GM23338 (cell line): ENCODE data around the gene TRPV5.

Experiments used
- EZH2 ChIP-seq: fragments of 200-600 bp; sonication (generic); IDR thresholded peaks from one replicate; pipeline ENCODE4 v1.8.0; 2017; ENCODE audit warnings: antibody characterized with exemption, mild to moderate bottlenecking, low read depth; ENCODE audit not compliant: unreplicated experiment
- EZH2phosphoT487 ChIP-seq: fragments of 200-600 bp; sonication (generic); IDR thresholded peaks from one replicate; pipeline ENCODE4 v1.8.1; 2018; ENCODE audit warnings: antibody characterized with exemption; ENCODE audit not compliant: unreplicated experiment
- POLR2AphosphoS5 ChIP-seq: IDR thresholded peaks from 2 replicates; pipeline ENCODE4 v1.6.1; 2016; ENCODE audit warnings: antibody characterized with exemption, low read depth
- STAT1 ChIP-seq: IDR thresholded peaks from one replicate; pipeline ENCODE4 v1.6.1; 2016; ENCODE audit warnings: antibody characterized with exemption; ENCODE audit not compliant: unreplicated experiment
- ZNF114 ChIP-seq: fragments of 250-450 bp; sonication (Bioruptor Pico); IDR thresholded peaks from 2 replicates; pipeline ENCODE4 v1.5.0; 2020; ENCODE audit warnings: mild to moderate bottlenecking, moderate library complexity
- ZNF331 ChIP-seq: fragments of 250-450 bp; sonication (Bioruptor Pico); IDR thresholded peaks from 2 replicates; pipeline ENCODE4 v1.5.0; 2020; ENCODE audit warnings: low read depth, mild to moderate bottlenecking, moderate library complexity
- TF ChIP-seq, protein P1 (sequence below): IDR thresholded peaks from one replicate; pipeline ENCODE4 v1.6.1; 2018; ENCODE audit warnings: antibody characterized with exemption; ENCODE audit not compliant: unreplicated experiment
- TF ChIP-seq, protein P2 (sequence below), 2 experiments: fragments of 200-600 bp in 1 of 2; sonication (generic) in 1 of 2; conservative IDR thresholded peaks; 2 replicates each; pipeline versions ENCODE4 v1.5.1 to v1.6.1; 2016 to 2017; ENCODE audit warnings: antibody characterized with exemption in 2 of 2, low read depth in 2 of 2, mild to moderate bottlenecking in 2 of 2, moderate library complexity in 1 of 2
- TF ChIP-seq, protein P3 (sequence below): IDR thresholded peaks from 2 replicates; pipeline ENCODE4 v1.6.1; 2016; ENCODE audit warnings: antibody characterized with exemption

DNA sequence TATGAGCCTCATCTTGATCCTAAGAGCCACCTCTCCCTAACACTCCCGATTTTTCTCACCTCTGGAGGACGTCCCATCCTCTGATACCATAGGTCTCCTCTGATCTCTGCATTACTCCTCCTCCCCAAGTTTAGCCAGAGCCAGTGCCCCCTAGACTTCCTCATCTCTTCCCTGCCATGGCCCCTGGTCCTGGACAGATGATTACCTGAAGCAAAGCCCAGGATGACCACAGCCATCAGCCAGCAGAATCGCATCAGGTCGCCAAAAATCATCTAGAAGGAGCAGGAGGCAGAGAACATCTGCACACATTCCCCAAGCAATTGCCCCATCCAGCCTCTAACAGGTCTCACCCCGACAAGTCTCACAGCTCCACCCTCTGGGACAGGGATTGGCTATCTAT is 59.7 kb downstream of the TRPV5 start:
- TF ChIP-seq, protein P1, sequence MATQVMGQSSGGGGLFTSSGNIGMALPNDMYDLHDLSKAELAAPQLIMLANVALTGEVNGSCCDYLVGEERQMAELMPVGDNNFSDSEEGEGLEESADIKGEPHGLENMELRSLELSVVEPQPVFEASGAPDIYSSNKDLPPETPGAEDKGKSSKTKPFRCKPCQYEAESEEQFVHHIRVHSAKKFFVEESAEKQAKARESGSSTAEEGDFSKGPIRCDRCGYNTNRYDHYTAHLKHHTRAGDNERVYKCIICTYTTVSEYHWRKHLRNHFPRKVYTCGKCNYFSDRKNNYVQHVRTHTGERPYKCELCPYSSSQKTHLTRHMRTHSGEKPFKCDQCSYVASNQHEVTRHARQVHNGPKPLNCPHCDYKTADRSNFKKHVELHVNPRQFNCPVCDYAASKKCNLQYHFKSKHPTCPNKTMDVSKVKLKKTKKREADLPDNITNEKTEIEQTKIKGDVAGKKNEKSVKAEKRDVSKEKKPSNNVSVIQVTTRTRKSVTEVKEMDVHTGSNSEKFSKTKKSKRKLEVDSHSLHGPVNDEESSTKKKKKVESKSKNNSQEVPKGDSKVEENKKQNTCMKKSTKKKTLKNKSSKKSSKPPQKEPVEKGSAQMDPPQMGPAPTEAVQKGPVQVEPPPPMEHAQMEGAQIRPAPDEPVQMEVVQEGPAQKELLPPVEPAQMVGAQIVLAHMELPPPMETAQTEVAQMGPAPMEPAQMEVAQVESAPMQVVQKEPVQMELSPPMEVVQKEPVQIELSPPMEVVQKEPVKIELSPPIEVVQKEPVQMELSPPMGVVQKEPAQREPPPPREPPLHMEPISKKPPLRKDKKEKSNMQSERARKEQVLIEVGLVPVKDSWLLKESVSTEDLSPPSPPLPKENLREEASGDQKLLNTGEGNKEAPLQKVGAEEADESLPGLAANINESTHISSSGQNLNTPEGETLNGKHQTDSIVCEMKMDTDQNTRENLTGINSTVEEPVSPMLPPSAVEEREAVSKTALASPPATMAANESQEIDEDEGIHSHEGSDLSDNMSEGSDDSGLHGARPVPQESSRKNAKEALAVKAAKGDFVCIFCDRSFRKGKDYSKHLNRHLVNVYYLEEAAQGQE, result no peak
- TF ChIP-seq, protein P2, sequence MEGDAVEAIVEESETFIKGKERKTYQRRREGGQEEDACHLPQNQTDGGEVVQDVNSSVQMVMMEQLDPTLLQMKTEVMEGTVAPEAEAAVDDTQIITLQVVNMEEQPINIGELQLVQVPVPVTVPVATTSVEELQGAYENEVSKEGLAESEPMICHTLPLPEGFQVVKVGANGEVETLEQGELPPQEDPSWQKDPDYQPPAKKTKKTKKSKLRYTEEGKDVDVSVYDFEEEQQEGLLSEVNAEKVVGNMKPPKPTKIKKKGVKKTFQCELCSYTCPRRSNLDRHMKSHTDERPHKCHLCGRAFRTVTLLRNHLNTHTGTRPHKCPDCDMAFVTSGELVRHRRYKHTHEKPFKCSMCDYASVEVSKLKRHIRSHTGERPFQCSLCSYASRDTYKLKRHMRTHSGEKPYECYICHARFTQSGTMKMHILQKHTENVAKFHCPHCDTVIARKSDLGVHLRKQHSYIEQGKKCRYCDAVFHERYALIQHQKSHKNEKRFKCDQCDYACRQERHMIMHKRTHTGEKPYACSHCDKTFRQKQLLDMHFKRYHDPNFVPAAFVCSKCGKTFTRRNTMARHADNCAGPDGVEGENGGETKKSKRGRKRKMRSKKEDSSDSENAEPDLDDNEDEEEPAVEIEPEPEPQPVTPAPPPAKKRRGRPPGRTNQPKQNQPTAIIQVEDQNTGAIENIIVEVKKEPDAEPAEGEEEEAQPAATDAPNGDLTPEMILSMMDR (conservative IDR thresholded peaks at IDR 0.05; ENCODE audit: low read depth in 2 of 2), result no peak
- TF ChIP-seq POLR2AphosphoS5 (no peak), STAT1 (no peak), EZH2 (no peak), EZH2phosphoT487 (no peak), ZNF331 (no peak), ZNF114 (CRISPR knock-in tag) (no peak)
- TF ChIP-seq, protein P3, sequence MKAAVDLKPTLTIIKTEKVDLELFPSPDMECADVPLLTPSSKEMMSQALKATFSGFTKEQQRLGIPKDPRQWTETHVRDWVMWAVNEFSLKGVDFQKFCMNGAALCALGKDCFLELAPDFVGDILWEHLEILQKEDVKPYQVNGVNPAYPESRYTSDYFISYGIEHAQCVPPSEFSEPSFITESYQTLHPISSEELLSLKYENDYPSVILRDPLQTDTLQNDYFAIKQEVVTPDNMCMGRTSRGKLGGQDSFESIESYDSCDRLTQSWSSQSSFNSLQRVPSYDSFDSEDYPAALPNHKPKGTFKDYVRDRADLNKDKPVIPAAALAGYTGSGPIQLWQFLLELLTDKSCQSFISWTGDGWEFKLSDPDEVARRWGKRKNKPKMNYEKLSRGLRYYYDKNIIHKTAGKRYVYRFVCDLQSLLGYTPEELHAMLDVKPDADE, result no peak
